Measurements from ENCODE around the gene CEP164. TPM values are rescaled to one million over a fixed set of nuclear protein-coding genes. Genes with fewer than 3 reads are reported as not detected.

CEP164 gene
- total RNA-seq, 1 experiment from 2014 or later: 21.0 TPM

DNA sequence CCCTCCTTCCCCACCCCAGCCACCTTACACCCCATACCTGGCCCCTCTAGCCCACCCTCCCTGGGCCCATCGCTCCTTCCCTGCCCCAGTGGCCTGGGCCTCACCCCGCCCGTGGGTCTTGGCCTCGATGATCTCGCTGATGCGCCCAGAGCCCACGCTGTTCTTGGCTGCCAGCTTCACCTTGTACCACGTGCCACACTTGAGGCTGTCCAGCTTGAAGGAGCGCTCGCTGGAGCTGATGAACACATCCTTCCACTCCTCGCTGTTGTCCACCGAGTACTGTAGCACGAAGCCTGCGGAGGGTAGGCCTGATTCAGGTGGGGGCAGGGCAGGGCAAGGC is 110.1 kb downstream of the CEP164 start (continued):
- TF ChIP-seq, protein P1, sequence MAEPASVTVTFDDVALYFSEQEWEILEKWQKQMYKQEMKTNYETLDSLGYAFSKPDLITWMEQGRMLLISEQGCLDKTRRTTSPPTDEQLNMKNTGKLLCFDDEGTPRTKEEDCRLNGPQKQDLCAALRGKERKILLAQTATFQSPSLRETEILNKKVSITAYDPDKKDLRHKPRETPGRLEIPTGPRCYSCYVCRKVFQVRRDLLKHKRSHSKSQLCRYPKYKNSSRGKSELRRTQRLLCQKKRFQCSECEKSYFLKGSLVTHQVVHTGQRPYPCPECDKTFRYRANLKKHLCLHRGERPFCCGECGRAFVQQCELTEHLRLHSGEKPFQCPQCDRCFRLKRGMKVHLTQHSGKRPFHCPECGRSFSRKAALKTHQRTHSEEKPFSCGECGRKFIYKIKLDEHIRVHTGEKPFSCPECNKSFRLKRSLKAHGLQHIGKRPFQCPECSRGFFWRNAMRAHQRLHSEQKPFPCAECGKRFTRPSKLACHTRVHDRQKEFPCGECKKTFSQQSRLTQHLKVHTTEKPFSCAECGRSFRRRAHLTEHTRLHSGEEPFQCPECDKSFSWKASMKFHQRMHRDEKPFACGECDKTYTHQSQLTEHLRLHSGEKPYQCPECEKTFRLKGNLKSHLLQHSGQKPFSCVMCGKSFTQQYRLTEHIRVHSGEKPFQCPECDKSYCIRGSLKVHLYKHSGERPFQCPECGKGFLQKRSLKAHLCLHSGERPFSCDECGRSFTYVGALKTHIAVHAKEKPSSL (CRISPR knock-in tag; conservative IDR thresholded peaks at IDR 0.05): no peak
- no peak for TF ChIP-seq IRF2 (CRISPR knock-in tag; IDR thresholded peaks at IDR 0.05; ENCODE audit: borderline replicate concordance, low read depth)
- no peak for TF ChIP-seq NR1H2 (CRISPR knock-in tag; IDR thresholded peaks at IDR 0.05)
- TF ChIP-seq ZNF219 (CRISPR knock-in tag; IDR thresholded peaks at IDR 0.05; ENCODE audit: borderline replicate concordance): no peak

DNA sequence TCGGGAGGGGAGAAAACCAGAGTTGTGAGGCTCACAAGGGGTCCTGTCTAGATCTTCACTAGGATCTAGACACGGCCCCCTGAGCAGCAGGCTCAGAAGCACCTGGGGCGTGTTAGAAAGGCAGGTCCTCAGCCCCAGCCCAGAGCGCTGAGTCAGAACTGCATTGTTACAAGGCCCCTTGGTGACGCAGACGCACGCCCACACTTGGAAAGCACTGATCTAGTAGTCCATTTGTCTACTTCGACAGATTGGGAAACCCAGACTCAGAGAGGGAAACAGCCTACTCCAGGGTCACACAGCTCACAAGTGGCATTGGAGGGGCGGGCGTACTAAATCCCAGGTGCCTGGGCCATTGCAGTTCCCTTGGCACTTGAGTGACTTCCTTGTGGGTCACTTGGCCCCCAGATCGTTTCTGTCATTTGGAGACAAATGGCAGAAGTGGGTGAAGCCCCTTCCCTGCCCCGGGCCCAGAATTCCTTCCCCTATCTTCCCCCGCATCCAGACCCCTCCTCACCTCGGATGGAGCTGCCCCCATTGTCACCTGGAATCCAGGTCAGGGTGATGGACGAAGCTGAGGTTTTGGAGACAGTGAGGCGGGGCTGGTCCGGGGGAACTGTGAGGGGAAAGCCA is 110.8 kb downstream of the CEP164 start:
- Mint-ChIP-seq H3K27me3 (ENCODE audit: low read depth) (no peaks in the 10 kb centered on the region), H3K9me3 (no peaks in the 10 kb centered on the region), H3K4me1 (peaks cover 5% of the 10 kb centered on the region; the same call in 1 of the 2 replicates), H3K4me3 (no peak overlapping the region), H3K27ac (no peak overlapping the region), H3K36me3 (no peaks in the 10 kb centered on the region)
- TF ChIP-seq TEAD1 (CRISPR knock-in tag; IDR thresholded peaks at IDR 0.05) (no peak), CBFB (CRISPR knock-in tag; IDR thresholded peaks at IDR 0.05; ENCODE audit: low read depth) (no peak), ZNF671 (CRISPR knock-in tag; IDR thresholded peaks at IDR 0.05) (no peak), MYBL2 (CRISPR knock-in tag; IDR thresholded peaks at IDR 0.05) (no peak), GABPB1 (CRISPR knock-in tag; IDR thresholded peaks at IDR 0.05) (no peak)
- TF ChIP-seq, protein P2, sequence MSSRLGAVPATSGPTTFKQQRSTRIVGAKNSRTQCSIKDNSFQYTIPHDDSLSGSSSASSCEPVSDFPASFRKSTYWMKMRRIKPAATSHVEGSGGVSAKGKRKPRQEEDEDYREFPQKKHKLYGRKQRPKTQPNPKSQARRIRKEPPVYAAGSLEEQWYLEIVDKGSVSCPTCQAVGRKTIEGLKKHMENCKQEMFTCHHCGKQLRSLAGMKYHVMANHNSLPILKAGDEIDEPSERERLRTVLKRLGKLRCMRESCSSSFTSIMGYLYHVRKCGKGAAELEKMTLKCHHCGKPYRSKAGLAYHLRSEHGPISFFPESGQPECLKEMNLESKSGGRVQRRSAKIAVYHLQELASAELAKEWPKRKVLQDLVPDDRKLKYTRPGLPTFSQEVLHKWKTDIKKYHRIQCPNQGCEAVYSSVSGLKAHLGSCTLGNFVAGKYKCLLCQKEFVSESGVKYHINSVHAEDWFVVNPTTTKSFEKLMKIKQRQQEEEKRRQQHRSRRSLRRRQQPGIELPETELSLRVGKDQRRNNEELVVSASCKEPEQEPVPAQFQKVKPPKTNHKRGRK (CRISPR knock-in tag; IDR thresholded peaks at IDR 0.05; ENCODE audit: borderline replicate concordance): no peak
- TF ChIP-seq, protein P3, sequence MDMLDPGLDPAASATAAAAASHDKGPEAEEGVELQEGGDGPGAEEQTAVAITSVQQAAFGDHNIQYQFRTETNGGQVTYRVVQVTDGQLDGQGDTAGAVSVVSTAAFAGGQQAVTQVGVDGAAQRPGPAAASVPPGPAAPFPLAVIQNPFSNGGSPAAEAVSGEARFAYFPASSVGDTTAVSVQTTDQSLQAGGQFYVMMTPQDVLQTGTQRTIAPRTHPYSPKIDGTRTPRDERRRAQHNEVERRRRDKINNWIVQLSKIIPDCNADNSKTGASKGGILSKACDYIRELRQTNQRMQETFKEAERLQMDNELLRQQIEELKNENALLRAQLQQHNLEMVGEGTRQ (CRISPR knock-in tag; IDR thresholded peaks at IDR 0.05): no peak
- ChIA-PET POLR2A (no interaction called here), CTCF (interaction anchor here (1.0 to 2.2 kb wide), 2 partner anchors 13 to 183 kb away, joined by 3 to 17 read pairs; no protein-coding TSS in a partner anchor)
- DNase-seq (ENCODE audit: low spot score) (no peak), ATAC-seq (no peak)

DNA sequence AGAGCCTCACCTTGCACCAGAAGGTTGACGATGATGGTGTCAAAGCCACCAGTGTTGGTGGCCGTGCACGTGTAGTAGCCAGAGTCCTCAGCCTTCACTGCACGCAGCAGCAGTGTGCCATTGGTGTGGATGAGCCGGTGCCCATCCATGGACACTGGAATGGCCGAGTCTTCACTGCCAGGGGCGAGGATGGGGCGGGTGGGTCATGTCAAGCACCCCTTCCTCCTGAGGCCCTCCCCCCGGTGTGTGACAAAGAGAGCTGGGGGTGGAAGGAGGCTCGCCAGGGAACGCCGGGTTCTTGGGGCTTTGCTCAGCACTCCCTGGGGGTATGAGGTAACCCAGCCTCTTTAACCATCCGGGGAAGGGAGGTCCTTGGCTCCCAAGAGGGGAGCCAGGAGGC is 111.6 kb downstream of the CEP164 start:
- Mint-ChIP-seq H3K4me1 (peaks cover 12% of the 10 kb centered on the region), H3K9me3 (no peaks in the 10 kb centered on the region), H3K36me3 (no peaks in the 10 kb centered on the region), H3K27ac (no peak overlapping the region), H3K27me3 (ENCODE audit: low read depth) (no peaks in the 10 kb centered on the region), H3K4me3 (no peak overlapping the region)
- ATAC-seq: no peak
- DNase-seq (ENCODE audit: low spot score): no peak
- ChIA-PET CTCF (interaction anchor here (1.0 to 2.2 kb wide), 3 partner anchors 13 to 182 kb away, joined by 3 to 17 read pairs (median 6); no protein-coding TSS in a partner anchor), POLR2A (no interaction called here)
- TF ChIP-seq, protein P2 (CRISPR knock-in tag; IDR thresholded peaks at IDR 0.05; ENCODE audit: borderline replicate concordance): no peak
- TF ChIP-seq, protein P4, sequence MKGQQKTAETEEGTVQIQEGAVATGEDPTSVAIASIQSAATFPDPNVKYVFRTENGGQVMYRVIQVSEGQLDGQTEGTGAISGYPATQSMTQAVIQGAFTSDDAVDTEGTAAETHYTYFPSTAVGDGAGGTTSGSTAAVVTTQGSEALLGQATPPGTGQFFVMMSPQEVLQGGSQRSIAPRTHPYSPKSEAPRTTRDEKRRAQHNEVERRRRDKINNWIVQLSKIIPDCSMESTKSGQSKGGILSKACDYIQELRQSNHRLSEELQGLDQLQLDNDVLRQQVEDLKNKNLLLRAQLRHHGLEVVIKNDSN (CRISPR knock-in tag; IDR thresholded peaks at IDR 0.05): no peak
- no peak for TF ChIP-seq EMX1 (CRISPR knock-in tag; IDR thresholded peaks at IDR 0.05)
- TF ChIP-seq, protein P5, sequence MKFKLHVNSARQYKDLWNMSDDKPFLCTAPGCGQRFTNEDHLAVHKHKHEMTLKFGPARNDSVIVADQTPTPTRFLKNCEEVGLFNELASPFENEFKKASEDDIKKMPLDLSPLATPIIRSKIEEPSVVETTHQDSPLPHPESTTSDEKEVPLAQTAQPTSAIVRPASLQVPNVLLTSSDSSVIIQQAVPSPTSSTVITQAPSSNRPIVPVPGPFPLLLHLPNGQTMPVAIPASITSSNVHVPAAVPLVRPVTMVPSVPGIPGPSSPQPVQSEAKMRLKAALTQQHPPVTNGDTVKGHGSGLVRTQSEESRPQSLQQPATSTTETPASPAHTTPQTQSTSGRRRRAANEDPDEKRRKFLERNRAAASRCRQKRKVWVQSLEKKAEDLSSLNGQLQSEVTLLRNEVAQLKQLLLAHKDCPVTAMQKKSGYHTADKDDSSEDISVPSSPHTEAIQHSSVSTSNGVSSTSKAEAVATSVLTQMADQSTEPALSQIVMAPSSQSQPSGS (CRISPR knock-in tag; IDR thresholded peaks at IDR 0.05; ENCODE audit: borderline replicate concordance, low read depth): no peak
- TF ChIP-seq CREM (CRISPR knock-in tag; IDR thresholded peaks at IDR 0.05): no peak
- no peak for TF ChIP-seq ZNF416 (CRISPR knock-in tag; IDR thresholded peaks at IDR 0.05)
- TF ChIP-seq, protein P6, sequence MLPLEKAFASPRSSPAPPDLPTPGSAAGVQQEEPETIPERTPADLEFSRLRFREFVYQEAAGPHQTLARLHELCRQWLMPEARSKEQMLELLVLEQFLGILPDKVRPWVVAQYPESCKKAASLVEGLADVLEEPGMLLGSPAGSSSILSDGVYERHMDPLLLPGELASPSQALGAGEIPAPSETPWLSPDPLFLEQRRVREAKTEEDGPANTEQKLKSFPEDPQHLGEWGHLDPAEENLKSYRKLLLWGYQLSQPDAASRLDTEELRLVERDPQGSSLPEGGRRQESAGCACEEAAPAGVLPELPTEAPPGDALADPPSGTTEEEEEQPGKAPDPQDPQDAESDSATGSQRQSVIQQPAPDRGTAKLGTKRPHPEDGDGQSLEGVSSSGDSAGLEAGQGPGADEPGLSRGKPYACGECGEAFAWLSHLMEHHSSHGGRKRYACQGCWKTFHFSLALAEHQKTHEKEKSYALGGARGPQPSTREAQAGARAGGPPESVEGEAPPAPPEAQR (CRISPR knock-in tag; IDR thresholded peaks at IDR 0.05): no peak
- no peak for TF ChIP-seq NFE2L1 (CRISPR knock-in tag; IDR thresholded peaks at IDR 0.05)
- no peak for TF ChIP-seq SP1 (CRISPR knock-in tag; conservative IDR thresholded peaks at IDR 0.05)
- TF ChIP-seq, protein P7, sequence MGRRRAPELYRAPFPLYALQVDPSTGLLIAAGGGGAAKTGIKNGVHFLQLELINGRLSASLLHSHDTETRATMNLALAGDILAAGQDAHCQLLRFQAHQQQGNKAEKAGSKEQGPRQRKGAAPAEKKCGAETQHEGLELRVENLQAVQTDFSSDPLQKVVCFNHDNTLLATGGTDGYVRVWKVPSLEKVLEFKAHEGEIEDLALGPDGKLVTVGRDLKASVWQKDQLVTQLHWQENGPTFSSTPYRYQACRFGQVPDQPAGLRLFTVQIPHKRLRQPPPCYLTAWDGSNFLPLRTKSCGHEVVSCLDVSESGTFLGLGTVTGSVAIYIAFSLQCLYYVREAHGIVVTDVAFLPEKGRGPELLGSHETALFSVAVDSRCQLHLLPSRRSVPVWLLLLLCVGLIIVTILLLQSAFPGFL (CRISPR knock-in tag; IDR thresholded peaks at IDR 0.05; ENCODE audit: borderline replicate concordance): no peak
- TF ChIP-seq, protein P3 (CRISPR knock-in tag; IDR thresholded peaks at IDR 0.05): no peak
